PC-3 (cell line): ENCODE results near the gene RBSN. TPM values are rescaled to one million over a fixed set of nuclear protein-coding genes. Genes with fewer than 3 reads are reported as not detected.

Source experiments
- ATAC-seq: fragments of 200-7000 bp; cut with Tn5 transposase; 2 replicates; pipeline ENCODE4 v1.9.1; 2020; ENCODE audit warnings: mild to moderate bottlenecking, moderate library complexity
- BruUV-seq: library from RNA; stranded (reverse); fragments of 400-500 nt; replicated peaks from 2 replicates; lab custom pipeline; 2021; lab: Mats Ljungman, UMichigan
- CTCF ChIA-PET: fragments of 300-600 bp; sonication (Branson Sonifier 250); formaldehyde crosslinking; loops from one replicate; lab custom pipeline; 2022; ENCODE audit warnings: antibody characterized with exemption; lab: Charles Lee
- POLR2A ChIA-PET: fragments of 300-600 bp; sonication (Branson Sonifier 250); formaldehyde crosslinking; loops from one replicate; lab custom pipeline; 2022; ENCODE audit warnings: antibody characterized with exemption; ENCODE audit not compliant: unreplicated experiment; lab: Charles Lee
- DNase-seq: peaks from one replicate; pipeline ENCODE4 v3.0.0-alpha.2; 2015
- H2AFZ ChIP-seq: fragments of 300-600 bp; sonication (generic); 2 replicates; pipeline ENCODE4 v1.6.0; 2016; ENCODE audit warnings: antibody characterized with exemption, low read length
- H3F3A ChIP-seq: fragments of 300-600 bp; sonication (generic); one replicate; pipeline ENCODE4 v1.6.0; 2017; ENCODE audit warnings: antibody characterized with exemption, low read length, control low read depth, mild to moderate bottlenecking; ENCODE audit not compliant: unreplicated experiment
- H3K27ac ChIP-seq: fragments of 300-600 bp; sonication (generic); 2 replicates; pipeline ENCODE4 v1.5.1; 2016; ENCODE audit warnings: mild to moderate bottlenecking, low read length
- H3K27me3 ChIP-seq: fragments of 300-600 bp; sonication (generic); 2 replicates; pipeline ENCODE4 v1.6.1; 2016; ENCODE audit warnings: low read length, mixed read lengths
- H3K36me3 ChIP-seq: fragments of 300-600 bp; sonication (generic); 2 replicates; pipeline ENCODE4 v1.6.1; 2016; ENCODE audit warnings: low read depth, mixed run types, low read length, mixed read lengths
- H3K4me1 ChIP-seq: fragments of 300-600 bp; sonication (generic); 2 replicates; pipeline ENCODE4 v1.5.1; 2016; ENCODE audit warnings: low read length; ENCODE audit not compliant: insufficient read depth
- H3K4me2 ChIP-seq: fragments of 300-600 bp; sonication (generic); 2 replicates; pipeline ENCODE4 v1.6.0; 2016; ENCODE audit warnings: low read length
- H3K4me3 ChIP-seq: fragments of 300-600 bp; sonication (generic); 2 replicates; pipeline ENCODE4 v1.5.1; 2016; ENCODE audit warnings: mild to moderate bottlenecking, low read length, mixed read lengths
- H3K79me2 ChIP-seq: fragments of 300-600 bp; sonication (generic); 2 replicates; pipeline ENCODE4 v1.6.1; 2017; ENCODE audit warnings: low read length, mixed read lengths
- H3K9ac ChIP-seq: fragments of 300-600 bp; sonication (generic); 2 replicates; pipeline ENCODE4 v1.6.0; 2016; ENCODE audit warnings: mild to moderate bottlenecking, low read length
- H3K9me2 ChIP-seq: fragments of 300-600 bp; sonication (generic); replicated peaks from 2 replicates; pipeline ENCODE4 v1.6.1; 2016; ENCODE audit warnings: mixed run types, low read length, mixed read lengths
- H3K9me3 ChIP-seq: fragments of 300-600 bp; sonication (generic); 2 replicates; pipeline ENCODE4 v1.6.1; 2016; ENCODE audit warnings: low read length, mixed read lengths
- H4K20me1 ChIP-seq: fragments of 300-600 bp; sonication (generic); 2 replicates; pipeline ENCODE4 v1.6.1; 2016; ENCODE audit warnings: low read length, mixed read lengths
- EZH2 ChIP-seq: fragments of 300-600 bp; sonication (generic); IDR thresholded peaks from one replicate; pipeline ENCODE4 v1.6.1; 2017; ENCODE audit warnings: antibody characterized with exemption, mild to moderate bottlenecking, low read length; ENCODE audit not compliant: unreplicated experiment
- EZH2phosphoT487 ChIP-seq: fragments of 300-600 bp; sonication (generic); IDR thresholded peaks from 2 replicates; pipeline ENCODE4 v1.6.1; 2018; ENCODE audit warnings: mild to moderate bottlenecking, antibody characterized with exemption, low read length, borderline replicate concordance
- intact Hi-C: fragments of 100-400 bp; cut with micrococcal nuclease; formaldehyde crosslinking; loops from 2 replicates; pipeline ENCODE4 v1.9.0; 2023
- total RNA-seq: library from RNA; depleted of rRNA; stranded (reverse); fragments of >200 nt; gene quantifications from 2 replicates; pipeline ENCODE4 v1.2.3, GENCODE V29; 2014
- TF ChIP-seq, protein P1 (sequence below): fragments of 300-600 bp; sonication (generic); conservative IDR thresholded peaks from 2 replicates; pipeline ENCODE4 v1.5.1; 2017; ENCODE audit warnings: antibody characterized with exemption, low read depth, mild to moderate bottlenecking, low read length

Gene RBSN
- total RNA-seq, 1 experiment from 2014 or later: 18.7 TPM

DNA sequence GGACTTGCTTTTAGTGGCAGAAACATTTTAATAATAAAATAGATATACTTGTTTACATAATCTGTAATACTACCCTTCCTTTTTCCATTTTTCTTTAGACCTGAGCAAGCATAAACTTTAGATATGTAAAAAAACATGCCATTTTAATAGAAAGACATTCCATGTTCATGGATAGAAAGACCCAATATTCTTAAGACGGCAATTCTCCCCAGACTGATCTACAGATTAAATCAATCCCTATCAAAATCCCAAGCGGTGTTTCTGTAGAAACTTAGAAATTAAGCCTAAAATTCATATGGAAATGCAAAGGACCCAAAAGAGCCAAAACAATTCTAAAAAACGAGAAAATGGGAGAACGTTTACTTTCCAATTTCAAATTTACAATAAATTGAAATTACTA lies 45.4 kb downstream of the RBSN start:
- peaks cover 89% of the 10 kb centered on the region for H3K36me3 ChIP-seq
- CTCF ChIA-PET: no interaction called here
- no TSS peak for BruUV-seq
- H4K20me1 ChIP-seq: peaks cover 27% of the 10 kb centered on the region; the same call in 1 of the 2 replicates
- H3K27ac ChIP-seq: no peak overlapping the region
- H3F3A ChIP-seq: no peaks in the 10 kb centered on the region
- no peaks in the 10 kb centered on the region for H3K9me3 ChIP-seq
- H3K4me1 ChIP-seq: no peaks in the 10 kb centered on the region
- no peak for DNase-seq
- H3K79me2 ChIP-seq: peaks cover 83% of the 10 kb centered on the region
- no peaks in the 10 kb centered on the region for H3K9me2 ChIP-seq
- POLR2A ChIA-PET: no interaction called here
- H2AFZ ChIP-seq: no peak overlapping the region
- H3K4me3 ChIP-seq: no peak overlapping the region
- H3K9ac ChIP-seq: no peak overlapping the region
- no peak overlapping the region for H3K4me2 ChIP-seq
- intact Hi-C loops: no loop called here
- no peak for TF ChIP-seq EZH2phosphoT487
- no peak for TF ChIP-seq EZH2
- TF ChIP-seq, protein P1, sequence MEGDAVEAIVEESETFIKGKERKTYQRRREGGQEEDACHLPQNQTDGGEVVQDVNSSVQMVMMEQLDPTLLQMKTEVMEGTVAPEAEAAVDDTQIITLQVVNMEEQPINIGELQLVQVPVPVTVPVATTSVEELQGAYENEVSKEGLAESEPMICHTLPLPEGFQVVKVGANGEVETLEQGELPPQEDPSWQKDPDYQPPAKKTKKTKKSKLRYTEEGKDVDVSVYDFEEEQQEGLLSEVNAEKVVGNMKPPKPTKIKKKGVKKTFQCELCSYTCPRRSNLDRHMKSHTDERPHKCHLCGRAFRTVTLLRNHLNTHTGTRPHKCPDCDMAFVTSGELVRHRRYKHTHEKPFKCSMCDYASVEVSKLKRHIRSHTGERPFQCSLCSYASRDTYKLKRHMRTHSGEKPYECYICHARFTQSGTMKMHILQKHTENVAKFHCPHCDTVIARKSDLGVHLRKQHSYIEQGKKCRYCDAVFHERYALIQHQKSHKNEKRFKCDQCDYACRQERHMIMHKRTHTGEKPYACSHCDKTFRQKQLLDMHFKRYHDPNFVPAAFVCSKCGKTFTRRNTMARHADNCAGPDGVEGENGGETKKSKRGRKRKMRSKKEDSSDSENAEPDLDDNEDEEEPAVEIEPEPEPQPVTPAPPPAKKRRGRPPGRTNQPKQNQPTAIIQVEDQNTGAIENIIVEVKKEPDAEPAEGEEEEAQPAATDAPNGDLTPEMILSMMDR: no peak
- H3K27me3 ChIP-seq: no peaks in the 10 kb centered on the region
- no peak for ATAC-seq

DNA sequence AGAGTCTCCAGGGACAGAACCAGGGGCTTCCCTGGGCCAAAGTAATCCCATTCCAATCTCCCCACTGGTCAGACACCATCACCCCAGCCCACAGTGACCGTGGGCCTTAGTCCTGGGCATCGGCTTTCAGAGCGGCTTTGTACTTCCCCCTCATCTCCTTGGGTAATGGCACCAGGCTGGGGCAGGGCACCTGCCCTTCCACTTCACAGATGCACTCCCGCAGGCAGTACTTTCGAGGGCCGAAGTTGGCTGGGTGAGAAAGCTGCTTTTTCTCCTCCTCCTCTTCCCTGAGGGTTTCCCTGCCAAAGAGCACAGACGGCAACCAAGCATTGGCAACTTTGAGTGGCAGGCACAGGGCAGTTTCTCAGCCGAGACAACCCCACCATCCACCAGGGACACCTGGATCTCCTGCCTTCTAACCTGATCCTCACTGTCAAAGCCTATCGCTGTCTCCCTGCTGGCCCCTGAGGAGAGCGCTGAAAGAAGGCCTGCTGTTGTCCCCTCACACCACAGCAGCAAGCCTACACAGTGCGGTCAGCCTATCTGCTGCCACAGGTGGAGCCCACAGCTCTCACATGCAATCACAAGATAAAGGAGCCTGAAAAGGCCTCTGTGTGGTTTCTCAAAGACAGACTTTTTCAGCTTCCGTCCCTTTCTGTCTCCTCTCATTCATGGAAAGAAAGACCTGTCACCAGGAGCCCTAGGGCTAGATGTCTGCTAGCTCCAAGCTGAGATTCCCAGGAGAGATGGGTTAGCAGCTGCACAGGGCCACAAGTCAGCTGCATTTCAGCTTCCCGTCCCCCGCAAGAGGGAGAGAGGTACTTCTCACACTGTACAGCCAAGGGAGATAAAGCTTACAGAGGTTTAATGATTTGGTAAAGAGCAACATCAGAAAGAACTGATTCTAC lies 46.4 kb downstream of the RBSN start:
- H3K4me3 ChIP-seq: no peak overlapping the region
- TF ChIP-seq EZH2: no peak
- TF ChIP-seq, protein P1: no peak
- no peak for DNase-seq
- no peaks in the 10 kb centered on the region for H3K9me3 ChIP-seq
- H3K27me3 ChIP-seq: no peaks in the 10 kb centered on the region
- H3K9me2 ChIP-seq: no peaks in the 10 kb centered on the region
- BruUV-seq: no TSS peak
- H3K27ac ChIP-seq: no peak overlapping the region
- no peak overlapping the region for H3K4me2 ChIP-seq
- ChIA-PET CTCF (no interaction called here), POLR2A (no interaction called here)
- H3K79me2 ChIP-seq: peaks cover 75% of the 10 kb centered on the region
- H3F3A ChIP-seq: no peaks in the 10 kb centered on the region
- H3K9ac ChIP-seq: no peak overlapping the region
- H2AFZ ChIP-seq: no peak overlapping the region
- H3K4me1 ChIP-seq: no peaks in the 10 kb centered on the region
- ATAC-seq: no peak
- peaks cover 27% of the 10 kb centered on the region; the same call in 1 of the 2 replicates for H4K20me1 ChIP-seq
- H3K36me3 ChIP-seq: peaks cover 92% of the 10 kb centered on the region
- intact Hi-C loops: no loop called here

DNA sequence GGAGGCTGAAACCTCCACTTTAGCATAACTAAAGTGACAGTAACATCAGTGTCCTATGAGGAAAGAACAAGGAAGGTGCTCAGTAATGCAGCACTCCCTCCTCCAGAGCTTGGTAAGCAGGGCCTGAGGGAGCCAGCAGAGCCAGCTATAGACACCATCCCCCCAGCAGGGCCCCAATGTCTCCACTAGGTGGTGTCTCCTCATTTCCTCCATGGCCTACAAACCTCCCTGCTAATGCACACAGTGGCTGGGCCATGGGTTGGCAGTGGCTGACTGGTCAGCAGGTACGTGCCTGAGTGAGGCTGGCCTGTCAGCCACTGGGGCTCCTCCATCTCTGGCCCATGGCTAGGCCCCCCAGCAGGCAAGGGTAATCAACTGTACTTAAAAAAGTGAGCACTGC lies 47.4 kb downstream of the RBSN start:
- Histone ChIP-seq H3K9me2 (no peaks in the 10 kb centered on the region), H3K9ac (no peak overlapping the region), H3K9me3 (no peaks in the 10 kb centered on the region), H3K36me3 (peaks cover 92% of the 10 kb centered on the region), H3K79me2 (peaks cover 64% of the 10 kb centered on the region), H3K4me1 (no peaks in the 10 kb centered on the region), H4K20me1 (peaks cover 27% of the 10 kb centered on the region; the same call in 1 of the 2 replicates), H3K27me3 (no peaks in the 10 kb centered on the region), H3K4me2 (no peak overlapping the region), H3K4me3 (no peak overlapping the region), H3K27ac (no peak overlapping the region), H3F3A (no peaks in the 10 kb centered on the region), H2AFZ (no peak overlapping the region)
- DNase-seq (peak; percentile 62), ATAC-seq (peak; percentile 92)
- no TSS peak for BruUV-seq
- TF ChIP-seq EZH2phosphoT487: no peak
- no peak for TF ChIP-seq EZH2
- TF ChIP-seq, protein P1: peak; percentile 77
- CTCF ChIA-PET: interaction anchor here (0.5 to 0.6 kb wide), 3 partner anchors 14 to 166 kb away, joined by 4 read pairs; partner anchors contain the start of gene MRPS25
- POLR2A ChIA-PET: no interaction called here
- intact Hi-C loops: no loop called here
